Subcutaneous adipose tissue (tissue), 4 donors: Measurements from ENCODE around the gene KIFBP. TPM values are rescaled to one million over a fixed set of nuclear protein-coding genes. Genes with fewer than 3 reads are reported as not detected.

Source experiments
- CTCF ChIP-seq: fragments of 450-650 bp; IDR thresholded peaks from one replicate; pipeline ENCODE4 v1.5.1; 2016; ENCODE audit warnings: low read depth, mild to moderate bottlenecking, control low read depth, antibody characterized with exemption, moderate library complexity
- total RNA-seq, 4 donors: library from RNA; depleted of rRNA; stranded (reverse); fragments of >200 nt; gene quantifications; one replicate each; pipeline ENCODE4 v1.1.0, GENCODE V29; 2016

The KIFBP gene
- total RNA-seq, 4 donors from 2014 or later = 35.9 to 69.9 (median 38.1) TPM

GRCh38 chr10:68957654-68958053 lies 30.9 kb upstream of the KIFBP start:
- TF ChIP-seq CTCF = no peak

GRCh38 chr10:68959695-68960527 lies 28.7 kb upstream of the KIFBP start:
- TF ChIP-seq CTCF = no peak

- no peak for TF ChIP-seq CTCF
Measured at GRCh38 chr10:68963151-68963550, 25.5 kb upstream of the KIFBP start.

- TF ChIP-seq CTCF = no peak
Measured at GRCh38 chr10:68973975-68974374, 14.6 kb upstream of the KIFBP start.

- TF ChIP-seq CTCF = no peak
Measured at GRCh38 chr10:68981074-68981473, 7.5 kb upstream of the KIFBP start.

GRCh38 chr10:68982389-68982788 lies 6.2 kb upstream of the KIFBP start:
- TF ChIP-seq CTCF = no peak

- TF ChIP-seq CTCF = no peak
Measured at GRCh38 chr10:68987611-68988010, 992 bp upstream of the KIFBP start.
